Activated CD4-positive, alpha-beta T cell treated with anti-CD3 and anti-CD28 coated beads for 48 hours (primary cell): Measurements from ENCODE around the gene METRN.
"Not testable (repeated sequence)": the region's sequence is repeated elsewhere in the genome, so short reads cannot be mapped to it uniquely, and the experiment has no call there.

ENCODE experiments used
- DNase-seq: peaks from one replicate; pipeline ENCODE4 v3.0.0-alpha.2; 2020

The METRN gene

DNA sequence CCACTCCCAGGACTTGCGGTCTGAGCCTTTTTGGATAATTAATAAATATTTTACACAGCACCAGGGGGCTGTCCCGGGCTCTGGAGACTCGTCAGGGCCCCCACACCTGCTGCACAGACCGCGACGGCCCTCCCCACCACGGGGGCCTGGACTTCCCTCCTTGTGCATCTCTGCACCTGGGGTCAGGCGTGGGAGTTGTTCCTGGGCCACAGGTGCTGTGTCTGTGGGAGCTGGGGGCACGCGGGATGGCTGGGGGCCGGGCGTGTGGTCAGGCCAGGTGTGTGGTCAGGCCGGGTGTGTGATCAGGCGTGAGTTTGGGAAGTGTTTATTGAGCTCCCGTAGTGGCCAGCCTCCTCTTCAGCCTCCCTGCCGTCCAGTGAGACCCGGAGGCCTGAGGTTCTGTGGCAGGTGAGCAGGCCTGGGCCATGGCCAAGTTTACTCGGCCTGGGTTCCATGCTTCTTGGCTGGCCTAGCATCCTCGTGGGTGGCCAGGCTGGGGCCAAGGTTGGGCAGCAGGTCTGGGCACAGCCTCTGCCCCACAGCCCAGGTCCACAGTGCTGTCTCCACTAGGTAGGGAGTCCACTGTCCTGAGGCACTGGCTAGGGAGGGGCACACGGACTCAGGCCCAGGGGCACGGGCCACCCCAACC lies 36.6 kb upstream of the METRN start:
- no peak for DNase-seq

DNA sequence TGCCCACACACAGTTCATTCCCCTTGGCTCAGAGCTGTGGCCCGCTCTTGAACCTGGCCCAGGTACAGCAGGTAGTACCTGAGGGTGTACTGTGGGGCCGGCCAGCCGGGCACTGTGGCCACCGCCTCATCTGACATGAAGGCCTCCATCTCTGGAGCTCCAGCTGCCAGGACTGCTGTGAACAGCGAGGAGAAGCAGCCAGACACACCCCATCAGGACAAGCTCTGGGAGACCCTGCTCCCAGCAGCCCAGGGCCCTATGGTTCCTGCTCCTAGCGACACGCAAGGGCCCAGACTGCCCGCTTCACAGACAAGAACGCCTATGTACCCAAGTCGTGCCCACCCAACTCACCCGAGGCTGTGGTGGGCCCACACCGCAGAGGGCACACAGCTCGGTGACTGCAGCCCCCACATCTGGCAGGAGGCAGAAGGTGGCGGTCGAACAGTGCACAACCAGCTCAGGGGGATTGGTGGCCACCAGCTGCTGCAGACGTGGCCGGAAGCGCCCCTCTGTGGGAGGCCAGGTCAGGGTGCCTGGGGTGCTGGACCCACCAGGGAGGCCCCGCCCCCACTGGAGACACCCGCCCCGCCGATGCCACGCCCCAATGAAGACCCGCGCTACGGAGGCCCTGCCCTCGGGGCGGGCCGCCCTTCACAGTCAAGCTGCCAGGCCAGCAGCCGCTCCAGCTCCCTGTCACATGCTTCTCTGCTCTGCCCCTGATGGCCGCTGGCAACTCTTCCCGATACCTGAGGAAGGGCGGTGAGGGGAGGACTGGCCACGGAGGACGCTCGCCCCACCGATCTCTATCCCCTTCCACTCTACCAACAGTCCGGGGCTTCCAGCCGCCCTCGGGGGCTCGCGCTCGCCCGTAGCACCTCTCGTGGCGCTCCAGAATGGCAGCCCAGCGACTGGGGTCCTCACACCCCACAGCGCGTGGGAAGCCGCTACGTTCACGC lies 35.8 kb upstream of the METRN start:
- DNase-seq: peak; percentile 67

DNA sequence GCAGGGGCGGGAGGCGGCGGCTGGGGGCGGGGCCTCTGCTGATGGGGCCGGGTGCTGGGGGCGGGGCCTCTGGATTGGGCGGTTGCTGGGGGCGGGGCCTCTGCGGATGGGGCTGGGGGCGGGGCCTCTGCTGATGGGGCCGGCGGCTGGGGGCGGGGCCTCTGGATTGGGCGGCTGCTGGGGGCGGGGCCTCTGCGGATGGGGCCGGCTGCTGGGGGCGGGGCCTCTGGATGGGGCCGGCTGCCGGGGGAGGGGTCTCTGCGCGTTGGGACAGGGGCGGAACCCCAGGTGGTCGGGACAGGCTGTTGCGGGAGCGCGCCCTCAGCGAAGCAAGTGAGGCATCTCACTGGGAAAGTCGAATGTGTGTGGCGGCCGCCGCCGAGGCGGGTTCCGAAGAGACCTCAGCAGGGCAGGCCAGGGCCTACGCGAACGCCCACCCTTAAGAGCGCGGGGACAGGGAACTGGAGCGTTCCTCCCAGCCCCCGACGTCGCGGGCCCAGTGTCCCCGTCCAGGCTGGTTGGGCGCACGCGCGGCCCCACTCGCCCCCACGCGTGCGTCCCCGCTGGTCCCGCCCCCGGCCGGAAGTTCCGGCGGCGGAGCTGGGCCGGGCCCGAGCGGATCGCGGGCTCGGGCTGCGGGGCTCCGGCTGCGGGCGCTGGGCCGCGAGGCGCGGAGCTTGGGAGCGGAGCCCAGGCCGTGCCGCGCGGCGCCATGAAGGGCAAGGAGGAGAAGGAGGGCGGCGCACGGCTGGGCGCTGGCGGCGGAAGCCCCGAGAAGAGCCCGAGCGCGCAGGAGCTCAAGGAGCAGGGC lies 34.9 kb upstream of the METRN start, which contains the start of gene STUB1:
Gene STUB1 (plus strand): TSS at position 597 of the 811 bp plus-strand sequence. CDS start 116 bp downstream, at position 713.
- peak; percentile 94 for DNase-seq

DNA sequence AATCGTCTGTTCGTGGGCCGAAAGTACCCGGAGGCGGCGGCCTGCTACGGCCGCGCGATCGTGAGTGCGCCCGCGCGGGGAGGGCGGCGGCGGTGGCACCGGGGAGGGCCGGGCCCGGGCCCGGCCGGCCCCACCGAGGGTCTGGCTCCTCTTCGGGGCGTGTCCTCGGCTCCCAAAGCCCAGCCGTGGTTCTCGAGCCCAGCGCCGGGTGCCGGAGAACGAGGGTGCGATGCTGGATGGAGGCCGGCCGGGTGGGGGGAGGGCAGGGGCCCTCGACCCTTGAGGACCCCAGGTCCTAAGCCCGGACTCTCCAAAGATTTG lies 34.3 kb upstream of the METRN start:
- DNase-seq: no peak

DNA sequence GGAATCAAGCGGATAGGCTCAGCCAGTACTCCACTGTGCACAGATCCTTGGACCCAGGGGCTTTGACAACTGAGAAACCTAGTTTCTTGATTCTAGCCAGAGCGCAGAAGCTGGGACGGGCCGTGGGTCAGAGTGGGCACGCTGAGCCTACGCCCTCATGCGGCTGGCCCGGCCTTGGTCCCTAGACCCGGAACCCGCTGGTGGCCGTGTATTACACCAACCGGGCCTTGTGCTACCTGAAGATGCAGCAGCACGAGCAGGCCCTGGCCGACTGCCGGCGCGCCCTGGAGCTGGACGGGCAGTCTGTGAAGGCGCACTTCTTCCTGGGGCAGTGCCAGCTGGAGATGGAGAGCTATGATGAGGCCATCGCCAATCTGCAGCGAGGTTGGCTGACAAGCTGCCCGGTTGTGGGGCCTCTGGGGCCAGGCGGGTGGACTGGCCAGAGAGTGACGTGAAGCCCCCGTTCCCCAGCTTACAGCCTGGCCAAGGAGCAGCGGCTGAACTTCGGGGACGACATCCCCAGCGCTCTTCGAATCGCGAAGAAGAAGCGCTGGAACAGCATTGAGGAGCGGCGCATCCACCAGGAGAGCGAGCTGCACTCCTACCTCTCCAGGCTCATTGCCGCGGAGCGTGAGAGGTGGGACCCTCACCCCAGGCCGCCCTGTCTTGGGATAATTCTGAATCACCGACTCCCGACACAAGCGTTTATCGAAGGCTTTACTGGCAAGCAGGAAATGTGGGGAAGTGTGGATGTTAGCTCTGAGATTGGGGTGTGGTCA lies 33.8 kb upstream of the METRN start:
- peak; percentile 39 for DNase-seq

DNA sequence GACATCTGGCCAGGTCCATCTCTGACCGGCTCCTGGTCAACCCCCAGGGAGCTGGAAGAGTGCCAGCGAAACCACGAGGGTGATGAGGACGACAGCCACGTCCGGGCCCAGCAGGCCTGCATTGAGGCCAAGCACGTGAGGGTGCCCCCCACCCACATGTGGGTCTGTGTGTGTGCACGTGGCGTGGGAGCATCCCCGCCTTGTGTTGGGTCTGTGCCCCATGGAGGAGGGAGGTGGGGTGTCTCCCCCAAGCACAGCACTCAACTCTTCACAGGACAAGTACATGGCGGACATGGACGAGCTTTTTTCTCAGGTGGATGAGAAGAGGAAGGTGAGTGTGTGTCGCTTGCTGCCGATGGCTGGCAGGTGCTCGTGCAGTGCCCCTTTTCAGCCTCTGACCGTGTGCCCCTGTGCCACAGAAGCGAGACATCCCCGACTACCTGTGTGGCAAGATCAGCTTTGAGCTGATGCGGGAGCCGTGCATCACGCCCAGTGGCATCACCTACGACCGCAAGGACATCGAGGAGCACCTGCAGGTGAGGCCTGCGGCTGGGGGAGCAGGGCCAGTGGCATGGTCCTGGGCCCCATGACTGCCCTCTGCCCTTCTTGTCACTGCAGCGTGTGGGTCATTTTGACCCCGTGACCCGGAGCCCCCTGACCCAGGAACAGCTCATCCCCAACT lies 33.0 kb upstream of the METRN start:
- DNase-seq: no peak

DNA sequence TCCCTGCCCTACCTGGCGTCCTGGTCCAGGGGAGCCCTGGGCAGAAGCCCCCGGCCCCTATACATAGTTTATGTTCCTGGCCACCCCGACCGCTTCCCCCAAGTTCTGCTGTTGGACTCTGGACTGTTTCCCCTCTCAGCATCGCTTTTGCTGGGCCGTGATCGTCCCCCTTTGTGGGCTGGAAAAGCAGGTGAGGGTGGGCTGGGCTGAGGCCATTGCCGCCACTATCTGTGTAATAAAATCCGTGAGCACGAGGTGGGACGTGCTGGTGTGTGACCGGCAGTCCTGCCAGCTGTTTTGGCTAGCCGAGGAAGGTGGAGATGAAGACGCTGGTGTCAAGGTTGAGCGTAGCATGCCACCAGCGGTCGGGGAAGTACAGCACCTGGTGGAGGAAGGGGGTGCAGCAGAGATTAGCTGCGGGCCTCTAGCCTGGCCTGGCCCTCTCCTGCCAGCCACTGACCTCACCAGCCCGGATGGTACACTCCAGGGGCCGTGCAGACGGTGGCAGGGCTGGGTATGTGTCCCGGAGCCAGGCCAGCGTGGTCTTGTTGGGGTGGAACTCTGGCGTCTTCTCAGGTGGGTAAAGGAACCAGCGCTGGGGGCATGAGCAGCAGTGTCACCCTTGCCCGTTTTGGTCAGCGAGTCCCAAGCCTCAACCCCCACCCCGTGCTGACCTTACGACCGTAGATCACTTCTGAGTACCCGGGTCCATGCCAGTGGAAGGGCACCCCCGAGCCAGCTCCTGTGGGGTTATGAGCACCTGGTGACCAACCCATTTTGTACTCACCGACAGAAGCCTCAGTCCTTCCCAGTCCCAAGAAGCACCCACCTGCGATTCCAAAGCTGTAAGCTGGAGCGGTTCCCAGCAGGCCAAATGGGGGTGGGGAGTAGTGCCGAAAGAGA lies 32.2 kb upstream of the METRN start:
- no peak for DNase-seq

DNA sequence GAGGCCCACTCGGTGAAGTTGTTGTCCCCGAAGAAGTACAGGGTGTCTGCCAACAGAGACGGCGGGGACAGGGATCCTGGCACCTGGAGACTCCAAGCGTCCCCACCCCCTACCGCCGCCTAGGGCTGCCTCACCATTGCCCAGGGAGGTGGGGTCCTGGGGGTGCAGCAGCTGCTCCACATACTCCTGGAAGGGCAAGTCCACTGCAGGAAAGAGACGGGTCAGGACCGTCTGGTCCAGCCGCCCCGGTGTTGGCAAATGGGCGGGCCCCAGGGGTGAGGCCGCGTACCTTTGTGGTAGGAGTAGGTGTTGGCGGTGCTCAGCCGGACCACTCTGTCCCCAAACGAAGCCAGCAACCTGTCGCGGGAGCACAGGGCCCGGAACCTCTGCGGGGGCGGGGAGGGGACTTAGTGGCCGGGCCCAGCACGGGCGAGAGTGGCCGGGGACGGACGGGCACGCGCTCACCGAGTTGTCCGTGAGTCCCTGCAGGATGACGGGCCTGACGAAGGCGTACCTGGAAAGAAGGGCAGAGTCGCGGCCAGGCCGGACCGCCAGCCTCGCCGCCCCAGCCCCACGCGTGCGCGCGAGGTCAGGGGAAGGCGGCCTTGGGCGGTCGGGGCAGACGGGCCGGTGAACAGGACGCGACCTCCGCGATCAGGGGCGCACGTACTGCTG lies 31.4 kb upstream of the METRN start:
- DNase-seq: no peak

DNA sequence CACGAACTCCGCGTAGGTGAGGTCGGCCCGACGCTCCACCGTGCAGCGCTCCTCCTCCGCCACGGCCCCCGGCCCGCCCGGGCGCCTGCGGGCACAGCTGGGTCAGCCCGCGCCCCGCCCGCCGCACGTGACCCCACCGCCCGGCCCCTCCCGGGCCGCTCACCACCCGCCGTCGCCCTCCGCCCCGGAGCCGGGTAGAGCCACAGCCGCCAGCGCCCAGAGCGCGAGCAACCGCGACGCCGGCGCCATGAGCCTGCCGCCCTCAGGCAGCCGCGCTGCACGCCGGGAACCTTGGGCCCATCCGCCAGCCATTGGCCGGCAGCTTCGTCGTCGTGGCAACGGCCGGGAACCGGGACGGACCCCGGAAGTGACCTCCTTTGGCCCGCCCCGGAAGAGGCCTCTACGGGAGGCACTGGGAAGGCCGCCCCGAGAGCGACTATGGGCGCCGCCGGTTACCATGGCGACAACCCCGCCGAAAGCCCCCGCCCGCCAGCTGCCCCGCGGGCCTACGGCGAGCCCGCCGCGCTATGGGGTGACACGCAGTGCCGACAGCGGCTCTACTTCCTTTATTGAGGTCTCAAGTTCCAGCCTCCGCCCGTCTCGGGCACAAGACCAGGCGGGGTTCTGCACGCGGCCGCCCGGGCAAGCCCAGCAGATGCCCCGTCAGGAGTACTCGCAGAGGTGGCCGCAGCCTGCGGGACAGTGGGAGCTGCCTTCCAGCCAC lies 30.7 kb upstream of the METRN start, which contains the start of gene JMJD8:
Gene JMJD8 (minus strand): TSS at position 264 of the 724 bp plus-strand sequence. CDS start 15 bp downstream, at position 249.
- DNase-seq: peak; percentile 98

DNA sequence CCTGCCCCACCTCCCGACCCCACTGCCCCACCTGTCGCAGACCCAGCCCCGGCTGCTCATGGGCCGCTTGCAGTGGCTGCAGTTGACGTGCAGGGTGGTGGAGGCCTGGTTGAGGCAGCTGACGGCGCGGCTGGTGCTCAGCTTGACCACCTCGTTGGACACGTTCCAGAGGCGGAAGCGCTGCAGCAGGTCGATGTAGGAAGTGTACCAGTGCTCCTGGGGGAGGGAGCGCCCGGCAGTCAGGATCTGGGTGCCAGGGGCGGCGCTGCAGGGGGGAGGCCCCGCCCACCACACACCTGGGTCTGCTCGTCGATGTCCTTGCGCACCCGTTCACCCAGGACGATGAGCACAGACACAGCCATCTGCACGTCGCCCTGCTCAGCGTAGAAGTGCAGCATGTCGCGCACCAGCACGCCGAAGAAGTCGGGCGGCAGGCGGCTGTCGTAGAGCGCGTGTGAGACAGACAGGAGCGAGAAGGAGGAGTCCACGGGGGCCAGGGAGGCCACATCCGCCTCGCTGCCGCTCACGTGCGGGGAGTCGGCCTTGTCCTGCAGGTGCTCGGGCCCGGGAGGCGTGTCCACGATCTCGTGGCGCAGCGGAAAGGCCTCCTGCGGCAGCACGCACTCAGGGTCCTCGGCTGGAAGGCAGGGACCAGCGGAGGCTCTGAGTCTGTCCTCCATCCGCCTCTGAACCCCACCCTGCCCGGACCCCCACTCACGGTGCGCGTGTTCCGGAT lies 29.8 kb upstream of the METRN start:
- no peak for DNase-seq

DNA sequence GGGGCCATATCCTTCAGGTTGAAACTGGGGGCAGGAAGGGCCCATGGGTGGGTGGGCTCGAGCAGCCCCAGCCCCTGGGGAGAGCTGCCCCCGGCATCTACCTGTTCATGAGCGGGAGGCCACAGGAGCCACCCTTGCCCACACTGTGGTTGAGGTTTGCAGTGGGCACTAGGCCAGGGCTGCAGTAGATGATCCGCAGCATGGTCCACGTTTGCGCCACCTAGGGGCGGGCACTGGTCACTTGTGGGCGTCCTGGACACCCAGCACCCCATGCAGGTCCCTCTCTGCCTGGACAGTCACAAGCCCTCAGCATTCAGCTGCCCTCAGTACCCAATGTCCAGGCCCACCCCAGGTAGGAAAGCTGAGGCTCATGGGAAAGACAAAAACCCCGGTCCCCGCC lies 29.0 kb upstream of the METRN start:
- DNase-seq: no peak

DNA sequence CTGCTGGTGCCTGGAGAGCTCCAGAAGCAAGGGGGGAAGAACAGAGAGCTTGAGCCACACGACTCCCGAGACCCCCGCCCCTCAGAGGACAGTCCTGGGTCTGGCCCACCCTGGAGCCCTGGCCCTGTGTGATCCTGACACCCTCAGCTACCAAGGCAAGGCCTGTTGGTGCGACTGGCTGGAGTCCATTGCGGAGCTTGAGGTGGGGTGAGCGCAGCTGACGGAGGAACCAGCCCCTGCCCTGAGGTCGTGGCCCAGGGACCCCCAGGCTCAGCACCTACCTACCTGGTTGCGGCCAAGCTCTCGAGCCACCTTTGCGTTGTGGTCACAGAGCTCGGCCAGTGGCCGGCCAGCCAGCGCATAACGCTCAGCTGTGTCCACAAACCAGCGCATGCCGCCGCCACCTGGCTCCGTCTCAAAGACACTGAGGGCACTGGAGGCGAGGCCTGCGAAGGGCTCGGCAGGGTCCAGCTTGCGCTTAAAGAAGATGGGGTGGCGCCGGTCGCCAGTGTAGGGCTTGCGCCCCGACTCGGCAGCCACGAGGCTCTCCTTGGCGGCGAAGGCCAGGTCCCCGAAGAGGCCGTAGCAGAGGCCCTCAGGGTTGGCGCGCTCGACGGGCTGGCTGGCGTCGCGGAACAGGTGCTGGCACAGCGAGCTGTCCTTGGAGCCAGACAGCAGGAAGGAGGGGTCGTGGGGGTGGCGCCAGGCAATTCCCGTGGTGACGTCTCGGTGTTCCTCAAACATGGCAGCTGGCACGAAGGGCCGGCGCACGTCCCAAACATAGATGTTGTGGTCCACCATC lies 28.3 kb upstream of the METRN start:
- DNase-seq: no peak

DNA sequence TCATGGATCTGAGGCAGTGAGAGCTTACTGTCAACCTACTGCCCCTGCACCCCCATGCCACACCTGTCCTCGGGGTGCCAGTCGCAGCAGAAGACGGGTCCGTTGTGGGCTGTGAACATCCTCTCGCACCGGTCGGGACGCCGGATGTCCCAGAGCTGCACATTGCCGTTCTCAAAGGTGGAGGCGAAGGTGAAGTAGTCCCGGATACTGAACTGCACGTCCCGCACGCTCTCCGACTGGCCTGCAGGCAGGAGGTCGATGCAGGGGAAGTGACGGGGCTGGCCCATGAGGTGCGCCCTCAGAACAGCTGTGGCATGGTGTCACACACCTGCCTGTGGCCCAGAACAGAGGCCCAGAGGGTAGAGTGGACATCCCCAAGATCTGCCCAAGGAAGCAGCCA lies 27.4 kb upstream of the METRN start:
- no peak for DNase-seq

DNA sequence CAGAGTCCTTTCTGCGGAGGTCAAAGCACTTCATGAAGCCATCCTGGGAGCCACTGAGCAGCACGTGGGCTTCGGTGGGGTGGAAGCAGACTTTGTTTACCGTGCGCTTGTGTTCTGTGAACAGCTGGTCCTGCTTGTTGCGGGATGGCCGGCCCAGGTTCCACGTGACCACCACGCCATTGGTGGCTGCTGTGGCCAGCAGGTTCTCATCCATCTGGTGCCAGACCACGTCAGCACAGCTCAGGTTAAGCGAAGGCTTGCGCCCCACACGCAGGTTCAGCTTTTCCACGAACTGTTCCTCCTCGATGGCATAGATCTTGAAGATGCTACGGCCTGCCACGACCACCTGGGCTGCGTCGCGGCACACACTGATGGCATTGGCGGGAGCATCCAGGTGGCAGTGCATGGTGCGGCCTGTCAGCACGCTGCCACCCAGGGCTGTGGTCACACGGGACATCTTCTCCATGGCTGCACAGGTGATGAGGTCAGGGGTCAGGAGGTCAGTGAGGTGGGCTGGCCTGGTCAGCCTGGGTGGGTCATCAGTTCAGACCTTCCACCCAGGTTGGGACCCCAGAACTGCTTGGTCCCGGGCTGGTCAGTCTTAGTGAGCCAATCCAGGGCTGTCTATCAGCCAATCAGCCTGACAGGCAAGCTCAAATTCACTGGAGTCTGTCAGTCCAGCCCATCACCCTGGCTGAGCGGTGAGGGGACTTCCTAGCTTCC lies 25.6 kb upstream of the METRN start:
- no peak for DNase-seq

DNA sequence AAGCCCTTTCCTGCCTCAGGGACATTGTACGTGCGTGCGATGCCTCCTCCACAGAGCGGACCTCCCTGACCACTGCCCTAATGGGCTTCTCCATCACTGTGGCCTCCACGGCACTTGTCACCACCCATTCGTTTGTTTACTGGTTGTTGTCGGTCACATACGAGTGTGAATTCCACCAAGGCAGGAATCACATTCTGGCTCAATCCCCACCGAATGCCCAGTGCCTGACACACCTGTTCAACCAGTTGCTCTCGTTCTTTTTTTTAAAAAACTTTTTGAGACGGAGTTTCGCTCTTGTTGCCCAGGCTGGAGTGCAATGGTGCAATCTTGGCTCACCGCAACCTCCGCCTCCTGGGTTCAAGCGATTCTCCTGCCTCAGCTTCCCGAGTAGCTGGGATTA lies 23.7 kb upstream of the METRN start:
- not testable (repeated sequence) for DNase-seq

DNA sequence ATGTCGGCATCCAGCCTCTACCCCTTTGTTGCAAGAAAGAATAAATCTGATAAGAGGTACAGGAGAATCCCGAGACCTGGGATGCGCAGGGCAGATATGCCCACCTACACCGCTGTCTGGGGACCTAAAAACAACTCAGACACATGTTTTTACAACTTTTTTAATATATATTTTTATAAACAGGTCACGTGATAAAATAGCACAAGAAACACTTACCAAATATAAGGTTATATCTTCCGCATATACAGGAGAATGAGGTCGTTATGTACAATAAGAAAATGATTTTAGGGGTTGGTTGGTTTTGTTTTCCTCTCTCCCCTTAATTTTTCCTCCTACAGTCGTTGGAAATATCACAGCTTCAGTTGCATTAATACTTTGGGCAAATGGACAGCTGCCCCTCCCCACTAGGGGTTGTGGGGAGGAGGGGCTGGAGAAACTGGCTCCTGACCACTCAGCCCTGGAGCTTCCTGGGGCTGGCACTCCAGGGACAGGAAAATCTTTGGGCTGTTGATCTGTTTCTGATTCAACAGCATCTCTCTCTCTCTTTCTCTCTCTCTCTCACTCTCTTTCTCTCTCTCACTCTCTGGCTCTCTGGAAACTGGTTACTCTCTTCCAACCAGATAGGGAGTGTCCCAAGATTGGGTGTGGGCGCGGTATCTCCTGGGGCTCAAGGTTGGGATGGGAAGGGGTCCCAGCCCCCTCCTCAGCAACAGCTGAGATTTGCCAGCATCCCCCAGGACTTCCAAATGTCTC lies 22.4 kb upstream of the METRN start:
- no peak for DNase-seq
